ENCODE results near the gene NFATC3.
"Not testable (repeated sequence)": the region's sequence is repeated elsewhere in the genome, so short reads cannot be mapped to it uniquely, and the experiment has no call there.

The NFATC3 gene

DNA sequence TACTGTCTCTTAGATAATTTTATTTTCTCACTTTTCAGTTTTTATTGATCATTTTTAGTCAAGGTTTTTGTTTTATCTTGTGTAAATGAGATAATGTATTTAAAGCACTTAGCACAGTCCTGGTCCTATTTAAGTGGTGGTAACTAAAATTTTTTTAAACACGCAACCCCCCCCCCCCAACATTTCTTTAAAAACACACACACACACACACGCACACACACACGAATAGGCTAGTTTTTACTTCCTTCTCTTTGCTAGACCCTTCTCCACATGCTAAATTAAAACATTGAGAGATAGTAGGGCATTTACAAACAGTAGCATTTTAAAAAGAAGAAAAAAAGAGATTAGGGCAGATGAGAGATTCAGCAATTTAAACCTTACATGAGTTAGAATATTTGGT is 5.0 kb downstream of the NFATC3 start:
- DNase-seq = no peak

- no peak for DNase-seq
Measured at GRCh38 chr16:68090533-68090932, 5.4 kb downstream of the NFATC3 start.

GRCh38 chr16:68091380-68092261 is 6.5 kb downstream of the NFATC3 start:
- peak; percentile 31 for DNase-seq

GRCh38 chr16:68092275-68092674 is 7.1 kb downstream of the NFATC3 start:
- not testable (repeated sequence) for DNase-seq

DNA sequence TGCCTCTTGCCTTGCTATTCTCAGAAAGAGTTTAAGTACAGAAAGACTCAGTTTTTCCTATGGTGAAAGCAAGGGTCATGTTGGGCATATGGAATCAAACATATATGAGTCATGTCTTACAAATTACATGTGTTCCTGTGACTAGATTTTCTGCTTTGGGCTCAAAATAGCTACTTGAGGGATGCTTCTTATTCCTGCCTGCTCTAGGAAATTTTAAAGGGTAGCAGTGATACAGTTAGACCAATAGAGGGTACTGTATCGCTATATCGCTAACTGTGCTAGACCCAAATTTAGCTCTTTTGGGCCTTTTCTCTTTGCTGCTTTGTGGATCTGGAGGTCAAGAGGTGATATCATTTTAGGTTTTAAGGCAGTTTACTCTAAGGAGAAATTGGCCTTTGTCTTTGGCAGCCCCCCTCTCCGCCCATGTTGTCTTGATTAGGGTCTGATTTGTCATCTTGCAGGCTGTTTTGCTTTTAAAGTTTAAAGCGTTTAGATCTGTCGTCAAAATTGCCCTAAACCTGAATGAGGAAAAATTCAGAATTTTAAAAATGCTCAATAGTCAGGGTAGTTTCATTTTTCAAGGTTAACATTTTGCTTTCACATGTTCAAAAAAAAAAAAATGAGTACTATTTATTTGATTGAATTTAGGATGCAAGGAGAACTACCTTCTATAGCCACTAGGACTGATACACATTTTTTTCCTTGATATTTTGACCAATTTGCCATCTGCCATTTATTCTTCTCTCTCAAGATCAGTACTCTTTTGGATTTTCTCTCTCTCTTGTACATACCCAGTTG is 8.8 kb downstream of the NFATC3 start:
- DNase-seq = no peak

DNA sequence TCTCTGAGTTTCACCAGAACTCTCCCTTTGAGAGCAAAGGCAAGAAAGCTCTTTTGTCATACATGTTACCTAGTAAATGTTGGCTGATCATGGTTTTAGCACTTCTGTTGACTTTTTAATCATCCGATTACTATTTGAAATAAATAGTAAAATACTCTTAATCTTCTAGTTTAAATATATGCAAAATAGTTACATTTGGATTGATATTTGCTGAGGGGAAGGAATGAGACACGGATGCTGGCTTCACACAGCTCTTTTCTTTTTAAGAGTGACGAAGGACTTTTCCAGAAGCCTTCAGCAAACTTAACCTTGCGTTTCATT is 9.4 kb downstream of the NFATC3 start:
- DNase-seq = no peak

DNA sequence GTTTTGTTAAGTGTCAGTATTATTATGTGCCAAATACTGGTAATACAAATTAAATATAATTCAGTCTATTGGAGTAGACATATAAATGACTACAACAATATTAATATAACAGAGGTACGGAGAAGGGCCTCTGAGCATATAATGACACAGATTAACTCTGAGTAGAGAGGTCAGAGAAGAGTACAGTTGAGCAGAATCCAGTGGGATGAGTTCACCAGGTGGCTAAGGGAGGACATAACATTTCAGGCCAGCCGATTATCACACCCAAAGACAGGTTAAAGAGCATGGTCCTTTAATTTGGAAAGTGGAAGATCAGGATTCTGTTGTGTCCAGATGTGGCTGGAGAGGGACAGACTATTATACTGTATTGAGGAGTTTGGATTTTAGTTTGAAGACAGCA is 11.3 kb downstream of the NFATC3 start:
- DNase-seq = no peak

DNA sequence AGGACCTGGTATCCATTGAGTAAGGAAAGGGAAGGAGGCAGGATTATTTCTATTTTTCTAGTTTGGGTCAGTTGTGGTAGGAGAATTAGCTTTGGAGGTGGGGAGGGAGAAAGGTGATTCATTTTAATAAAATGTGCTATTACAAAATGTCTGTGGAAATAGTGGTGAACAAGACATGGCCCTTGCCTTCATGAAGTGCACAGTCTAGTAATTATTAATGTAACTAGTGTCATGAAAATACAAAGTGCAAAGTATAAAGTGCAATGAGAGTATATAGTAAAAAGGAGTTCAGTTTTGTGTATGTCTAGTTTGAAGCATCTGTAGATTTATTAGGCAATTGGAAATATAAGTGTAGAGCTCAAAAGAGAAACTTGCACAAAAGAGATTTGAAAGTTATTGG is 11.9 kb downstream of the NFATC3 start:
- no peak for DNase-seq

- no peak for DNase-seq
Measured at GRCh38 chr16:68097895-68098294, 12.7 kb downstream of the NFATC3 start.

GRCh38 chr16:68100488-68100887 is 15.3 kb downstream of the NFATC3 start:
- no peak for DNase-seq

GRCh38 chr16:68105611-68106010 is 20.4 kb downstream of the NFATC3 start:
- no peak for DNase-seq

GRCh38 chr16:68107230-68107928 is 22.2 kb downstream of the NFATC3 start:
- not testable (repeated sequence) for DNase-seq

DNA sequence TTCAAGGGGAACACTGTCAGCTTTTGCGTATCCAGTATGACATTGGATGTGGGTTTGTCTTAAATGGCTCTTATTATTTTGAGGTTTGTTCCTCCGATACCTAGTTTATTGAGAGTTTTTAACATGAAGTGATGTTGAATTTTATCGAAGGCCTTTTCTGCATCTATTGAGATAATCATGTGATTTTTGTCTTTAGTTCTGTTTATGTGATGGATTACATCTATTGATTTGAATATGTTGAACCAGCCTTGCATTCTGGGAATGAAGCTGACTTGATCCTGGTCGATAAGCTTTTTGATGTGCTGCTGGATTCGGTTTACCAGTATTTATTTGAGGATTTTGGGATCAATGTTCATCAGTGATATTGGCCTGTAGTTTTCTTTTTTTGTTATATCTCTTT is 24.0 kb downstream of the NFATC3 start:
- not testable (repeated sequence) for DNase-seq

DNA sequence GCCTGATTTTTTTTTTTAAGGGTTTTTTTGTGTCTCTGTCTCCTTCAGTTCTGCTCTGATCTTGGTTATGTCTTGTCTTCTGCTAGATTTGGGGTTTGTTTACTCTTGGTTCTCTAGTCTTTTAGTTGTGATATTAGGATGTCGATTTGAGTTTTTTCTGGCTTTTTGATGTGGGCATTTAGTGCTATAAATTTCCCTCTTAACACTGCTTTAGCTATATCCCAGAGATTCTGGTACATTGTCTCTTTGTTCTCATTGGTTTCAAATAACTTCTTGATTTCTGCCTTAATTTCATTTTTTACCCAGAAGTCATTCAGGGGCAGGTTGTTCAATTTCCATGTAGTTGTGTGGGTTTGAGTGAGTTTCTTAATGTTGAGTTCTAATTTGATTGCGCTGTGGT is 25.4 kb downstream of the NFATC3 start:
- DNase-seq = not testable (repeated sequence)

DNA sequence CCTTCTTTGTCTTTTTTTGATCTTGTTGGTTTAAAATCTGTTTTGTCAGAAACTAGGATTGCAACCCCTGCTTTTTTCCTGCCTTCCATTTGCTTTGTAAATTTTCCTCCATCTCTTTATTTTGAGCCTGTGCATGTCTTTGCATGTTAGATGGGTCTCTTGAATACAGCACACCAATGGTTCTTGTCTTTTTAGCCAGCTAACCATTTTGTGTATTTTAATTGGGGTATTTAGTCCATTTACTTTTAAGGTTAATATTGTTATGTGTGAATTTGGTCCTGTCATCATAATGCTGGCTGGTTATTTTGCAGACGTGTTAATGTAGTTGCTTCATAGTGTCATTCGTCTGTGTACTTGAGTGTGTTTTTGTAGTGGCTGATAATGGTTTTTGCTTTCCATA is 26.2 kb downstream of the NFATC3 start:
- DNase-seq = no peak

- no peak for DNase-seq
Measured at GRCh38 chr16:68113059-68113761, 28.0 kb downstream of the NFATC3 start.

GRCh38 chr16:68113765-68114240 is 28.6 kb downstream of the NFATC3 start:
- DNase-seq = no peak

DNA sequence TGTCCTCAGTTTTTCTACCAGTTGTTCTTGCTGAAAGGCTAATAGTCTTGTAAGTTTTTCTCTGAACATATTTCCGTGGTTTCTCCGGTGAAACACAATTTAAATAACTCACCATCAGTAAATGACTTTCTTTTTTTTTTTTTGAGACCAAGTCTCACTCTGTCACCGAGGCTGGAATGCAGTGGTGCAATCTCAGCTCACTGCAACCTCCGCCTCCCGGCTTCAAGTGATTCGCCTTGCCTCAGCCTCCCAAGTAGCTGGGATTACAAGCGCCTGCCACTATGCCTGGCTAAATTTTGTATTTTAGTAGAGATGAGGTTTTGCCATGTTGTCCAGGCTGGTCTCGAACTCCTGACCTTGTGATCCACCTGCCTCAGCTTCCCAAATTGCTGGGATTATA is 29.8 kb downstream of the NFATC3 start:
- not testable (repeated sequence) for DNase-seq

GRCh38 chr16:68115851-68116250 is 30.7 kb downstream of the NFATC3 start:
- DNase-seq = no peak

GRCh38 chr16:68116256-68116867 is 31.2 kb downstream of the NFATC3 start:
- DNase-seq = no peak

- no peak for DNase-seq
Measured at GRCh38 chr16:68117884-68118283, 32.7 kb downstream of the NFATC3 start.

DNA sequence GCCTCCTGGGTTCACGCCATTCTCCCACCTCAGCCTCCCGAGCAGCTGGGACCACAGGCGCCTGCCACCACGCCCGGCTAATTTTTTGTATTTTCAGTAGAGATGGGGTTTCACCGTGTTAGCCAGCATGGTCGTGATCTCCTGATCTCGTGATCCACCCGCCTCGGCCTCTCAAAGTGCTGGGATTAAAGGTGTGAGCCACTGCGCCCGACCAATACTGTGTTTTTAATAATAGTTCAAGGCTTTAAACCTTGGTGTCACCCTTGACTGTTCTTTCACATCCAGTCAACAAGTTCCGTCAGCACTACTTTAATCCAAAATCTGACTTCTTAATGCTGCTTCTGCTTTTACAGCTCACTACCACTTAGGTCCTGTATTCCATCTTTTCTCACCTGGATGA is 33.8 kb downstream of the NFATC3 start:
- not testable (repeated sequence) for DNase-seq
